Endodermal cell (in vitro differentiated cells): ENCODE measurements around the gene SPAG6. TPM values are rescaled to one million over a fixed set of nuclear protein-coding genes. Genes with fewer than 3 reads are reported as not detected.

Experiments
- DNase-seq: peaks from one replicate; pipeline ENCODE4 v3.0.0-alpha.2; 2017
- H3K27ac ChIP-seq: 2 replicates; pipeline ENCODE4 v1.5.1; 2013; ENCODE audit warnings: mild to moderate bottlenecking, low read depth, low read length, moderate library complexity
- H3K27me3 ChIP-seq: 2 replicates; pipeline ENCODE4 v1.6.1; 2013; ENCODE audit warnings: mild to moderate bottlenecking, low read length, moderate library complexity; ENCODE audit not compliant: insufficient read depth, control insufficient read depth, poor library complexity, severe bottlenecking
- H3K36me3 ChIP-seq: 2 replicates; pipeline ENCODE4 v1.7.0; 2013; ENCODE audit warnings: mild to moderate bottlenecking, low read length, moderate library complexity; ENCODE audit not compliant: control insufficient read depth, insufficient read depth
- H3K4me1 ChIP-seq: one replicate; pipeline ENCODE4 v1.7.0; 2013; ENCODE audit warnings: low read length; ENCODE audit not compliant: control insufficient read depth, insufficient read depth
- H3K4me3 ChIP-seq: 2 replicates; pipeline ENCODE4 v1.5.1; 2013; ENCODE audit warnings: mild to moderate bottlenecking, low read length, moderate library complexity
- H3K9ac ChIP-seq: 2 replicates; pipeline ENCODE4 v1.6.1; 2013; ENCODE audit warnings: mild to moderate bottlenecking, low read length, moderate library complexity; ENCODE audit not compliant: poor library complexity, severe bottlenecking; ENCODE audit errors: extremely low read depth
- H3K9me3 ChIP-seq: 2 replicates; pipeline ENCODE4 v1.6.1; 2013; ENCODE audit warnings: mild to moderate bottlenecking, low read length, moderate library complexity; ENCODE audit not compliant: control insufficient read depth
- H3K27ac Mint-ChIP-seq: 2 replicates; pipeline ENCODE4 v1.8.0; 2020; ENCODE audit warnings: mixed read lengths
- H3K27me3 Mint-ChIP-seq: 2 replicates; pipeline ENCODE4 v1.8.0; 2021; ENCODE audit warnings: mild to moderate bottlenecking, mixed read lengths; ENCODE audit not compliant: insufficient read depth
- H3K36me3 Mint-ChIP-seq: 2 replicates; pipeline ENCODE4 v1.8.0; 2020; ENCODE audit warnings: low read depth, mixed read lengths
- H3K4me1 Mint-ChIP-seq: 2 replicates; pipeline ENCODE4 v1.8.0; 2020; ENCODE audit warnings: mixed read lengths
- H3K4me3 Mint-ChIP-seq: 2 replicates; pipeline ENCODE4 v1.8.0; 2020; ENCODE audit warnings: mild to moderate bottlenecking, moderate library complexity, mixed read lengths
- H3K9me3 Mint-ChIP-seq: 2 replicates; pipeline ENCODE4 v1.8.0; 2020; ENCODE audit warnings: mild to moderate bottlenecking, mixed read lengths
- CTCF ChIP-seq: fragments of 200-600 bp; sonication (generic); conservative IDR thresholded peaks from 2 replicates; pipeline ENCODE4 v1.5.0; 2021; ENCODE audit warnings: antibody characterized with exemption, mild to moderate bottlenecking
- WGBS, 2 experiments: methylation state at CpG; one replicate each; pipeline versions ENCODE4 v1.1.5 to v1.1.7; 2013; ENCODE audit warnings: missing lambda C conversion rate in 2 of 2, mixed read lengths in 1 of 2; ENCODE audit not compliant: insufficient coverage in 1 of 2, insufficient read length in 1 of 2; 5-methylcytosine and 5-hydroxymethylcytosine counted together
- total RNA-seq, 2 donors: library from RNA; stranded (reverse); fragmentation: NEBNext Ultra II Directional in 1 of 2; extraction: Animal tissue kit (Norgen Biotek cat#: 25700) in 1 of 2; gene quantifications; 2 replicates in 1 of 2; 3 replicates in 1 of 2; pipeline ENCODE4 v1.2.1, GENCODE V29; 2021

Gene SPAG6
- total RNA-seq, 2 donors from 2014 or later, result 1.1 to 2.1 TPM

GRCh38 chr10:22318772-22319171 lies 26.5 kb upstream of the SPAG6 start:
- WGBS, 2 experiments, result 12% methylated on average over 3 of the region's 3 CpGs; no CpG with 5 or more reads in 1 of the 2 experiments
- Histone ChIP-seq H3K4me3 (no peak overlapping the region), H3K27me3 (peaks cover 78% of the 10 kb centered on the region), H3K9ac (no peak overlapping the region), H3K4me1 (peaks cover 3% of the 10 kb centered on the region), H3K27ac (no peak overlapping the region), H3K36me3 (no peaks in the 10 kb centered on the region), H3K9me3 (no peaks in the 10 kb centered on the region)
- TF ChIP-seq CTCF, result peak; percentile 19
- Mint-ChIP-seq H3K4me1 (peaks cover 31% of the 10 kb centered on the region), H3K27me3 (peaks cover 81% of the 10 kb centered on the region), H3K4me3 (no peak overlapping the region), H3K9me3 (no peaks in the 10 kb centered on the region), H3K27ac (no peak overlapping the region), H3K36me3 (no peaks in the 10 kb centered on the region)
- no peak for DNase-seq

GRCh38 chr10:22319547-22319979 lies 25.7 kb upstream of the SPAG6 start:
- peaks cover 3% of the 10 kb centered on the region for H3K4me1 ChIP-seq
- no peaks in the 10 kb centered on the region for H3K36me3 ChIP-seq
- H3K9ac ChIP-seq, result no peak overlapping the region
- WGBS, 2 experiments, result 8 to 12% methylated on average over 10 of the region's 10 CpGs
- H3K4me1 Mint-ChIP-seq, result peaks cover 39% of the 10 kb centered on the region
- peak overlapping the region; percentile 55 for H3K4me3 Mint-ChIP-seq
- H3K9me3 ChIP-seq, result no peaks in the 10 kb centered on the region
- DNase-seq, result no peak
- H3K27me3 Mint-ChIP-seq, result peaks cover 82% of the 10 kb centered on the region
- H3K27ac Mint-ChIP-seq, result no peak overlapping the region
- H3K4me3 ChIP-seq, result no peak overlapping the region
- H3K27ac ChIP-seq, result no peak overlapping the region
- TF ChIP-seq CTCF, result no peak
- H3K27me3 ChIP-seq, result peaks cover 78% of the 10 kb centered on the region
- no peaks in the 10 kb centered on the region for H3K36me3 Mint-ChIP-seq
- no peaks in the 10 kb centered on the region for H3K9me3 Mint-ChIP-seq

GRCh38 chr10:22319980-22320558 lies 25.2 kb upstream of the SPAG6 start:
- Histone ChIP-seq H3K27me3 (peaks cover 78% of the 10 kb centered on the region), H3K9ac (no peak overlapping the region), H3K4me3 (peak overlapping the region; percentile 74), H3K36me3 (no peaks in the 10 kb centered on the region), H3K9me3 (no peaks in the 10 kb centered on the region), H3K4me1 (peaks cover 3% of the 10 kb centered on the region), H3K27ac (no peak overlapping the region)
- Mint-ChIP-seq H3K4me1 (peaks cover 44% of the 10 kb centered on the region), H3K4me3 (peak overlapping the region; percentile 55), H3K9me3 (no peaks in the 10 kb centered on the region), H3K27me3 (peaks cover 82% of the 10 kb centered on the region), H3K27ac (no peak overlapping the region), H3K36me3 (no peaks in the 10 kb centered on the region)
- WGBS, 2 experiments, result 1% methylated on average over 21 to 30 of the region's 30 CpGs
- DNase-seq, result no peak
- TF ChIP-seq CTCF, result no peak
